Thyroid gland (tissue), 4 donors: Measurements from ENCODE around the gene FKBP6.

Experiments used
- CTCF ChIP-seq, 6 experiments: fragments of 200-600 bp in 3 of 6; fragments of 450-650 bp in 3 of 6; sonication (generic) in 3 of 6; IDR thresholded peaks; one replicate each; pipeline ENCODE4 v1.5.1; 2016 to 2019; ENCODE audit warnings: antibody characterized with exemption in 6 of 6, mild to moderate bottlenecking in 2 of 6, inconsistent platforms in 1 of 6, moderate library complexity in 1 of 6
- POLR2A ChIP-seq, 2 donors: fragments of 450-650 bp; IDR thresholded peaks; one replicate each; pipeline ENCODE4 v1.6.1; 2017; ENCODE audit warnings: antibody characterized with exemption in 2 of 2, mild to moderate bottlenecking in 2 of 2, moderate library complexity in 1 of 2

GRCh38 chr7:73351447-73352167 lies 23.6 kb downstream of the FKBP6 start:
- TF ChIP-seq CTCF (IDR thresholded peaks at IDR 0.05) (no peak), POLR2A (IDR thresholded peaks at IDR 0.05) (no peak)
